ENCODE data around the gene CCL19. TPM values are rescaled to one million over a fixed set of nuclear protein-coding genes. Genes with fewer than 3 reads are reported as not detected.

Gene CCL19
- polyA plus RNA-seq, 1 donor = not detected

DNA sequence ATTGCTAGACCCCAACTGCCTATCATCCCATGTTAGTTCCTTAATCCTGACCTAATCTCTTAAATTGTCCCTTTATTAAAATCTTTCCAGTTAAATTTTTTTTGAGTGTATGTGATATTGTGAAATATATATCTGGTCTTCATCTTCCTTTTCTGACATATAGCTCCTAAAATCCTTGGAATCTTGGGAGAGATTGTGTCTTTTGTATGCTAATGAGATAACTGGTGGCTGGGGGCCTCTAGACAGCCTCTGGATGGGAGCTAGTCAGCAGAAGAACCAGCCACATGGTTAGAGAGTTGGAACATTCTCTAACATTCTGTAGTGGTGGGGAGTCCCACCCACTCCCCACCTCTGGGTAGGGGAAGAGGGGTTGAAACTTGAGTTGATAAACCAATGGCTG, 3.7 kb upstream of the CCL19 start:
- DNase-seq (ENCODE audit: low read depth) = no peak

- no peak for DNase-seq (ENCODE audit: low read depth)
Observed at GRCh38 chr9:34693560-34693959, 2.5 kb upstream of the CCL19 start.

DNA sequence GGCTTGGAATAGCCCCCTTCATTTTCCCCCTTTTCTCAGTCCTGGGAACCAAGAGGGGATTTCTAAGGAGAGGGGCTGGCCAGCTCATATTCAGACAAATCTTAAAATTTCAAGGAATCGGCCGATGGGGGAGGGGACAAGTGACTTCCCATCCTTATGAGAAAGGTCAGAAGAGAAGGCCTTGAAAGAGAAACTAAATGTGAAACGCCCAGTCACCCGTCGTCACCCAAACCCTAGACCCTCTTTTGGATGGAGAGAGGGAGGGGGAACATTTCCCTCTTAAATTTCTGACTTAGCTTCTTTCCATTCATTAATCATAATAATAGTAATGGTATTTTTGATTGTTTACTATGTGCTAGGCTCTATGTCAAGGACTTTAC, 850 bp upstream of the CCL19 start:
- no peak for DNase-seq (ENCODE audit: low read depth)

DNA sequence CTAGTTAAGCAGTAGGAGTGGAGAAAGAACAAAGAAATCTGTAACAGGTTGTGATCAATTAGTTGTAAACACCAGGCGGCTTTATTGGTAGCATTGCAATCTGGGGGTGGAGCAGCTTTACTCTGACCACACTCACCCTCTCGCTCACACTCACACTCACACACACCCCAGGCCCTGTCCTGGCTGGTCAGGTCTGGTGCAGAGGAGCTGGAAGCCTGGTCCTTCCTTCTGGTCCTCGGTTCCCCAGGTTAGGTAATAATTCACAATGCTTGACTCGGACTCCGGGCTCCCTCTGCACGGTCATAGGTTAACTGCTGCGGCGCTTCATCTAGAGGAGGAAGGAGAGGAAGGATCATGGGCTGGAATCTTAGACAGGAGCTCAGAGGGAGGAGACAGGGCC, 1.6 kb downstream of the CCL19 start:
- no peak for DNase-seq (ENCODE audit: low read depth)

- DNase-seq (ENCODE audit: low read depth) = no peak
Observed at GRCh38 chr9:34689116-34689470, 2.0 kb downstream of the CCL19 start.

DNA sequence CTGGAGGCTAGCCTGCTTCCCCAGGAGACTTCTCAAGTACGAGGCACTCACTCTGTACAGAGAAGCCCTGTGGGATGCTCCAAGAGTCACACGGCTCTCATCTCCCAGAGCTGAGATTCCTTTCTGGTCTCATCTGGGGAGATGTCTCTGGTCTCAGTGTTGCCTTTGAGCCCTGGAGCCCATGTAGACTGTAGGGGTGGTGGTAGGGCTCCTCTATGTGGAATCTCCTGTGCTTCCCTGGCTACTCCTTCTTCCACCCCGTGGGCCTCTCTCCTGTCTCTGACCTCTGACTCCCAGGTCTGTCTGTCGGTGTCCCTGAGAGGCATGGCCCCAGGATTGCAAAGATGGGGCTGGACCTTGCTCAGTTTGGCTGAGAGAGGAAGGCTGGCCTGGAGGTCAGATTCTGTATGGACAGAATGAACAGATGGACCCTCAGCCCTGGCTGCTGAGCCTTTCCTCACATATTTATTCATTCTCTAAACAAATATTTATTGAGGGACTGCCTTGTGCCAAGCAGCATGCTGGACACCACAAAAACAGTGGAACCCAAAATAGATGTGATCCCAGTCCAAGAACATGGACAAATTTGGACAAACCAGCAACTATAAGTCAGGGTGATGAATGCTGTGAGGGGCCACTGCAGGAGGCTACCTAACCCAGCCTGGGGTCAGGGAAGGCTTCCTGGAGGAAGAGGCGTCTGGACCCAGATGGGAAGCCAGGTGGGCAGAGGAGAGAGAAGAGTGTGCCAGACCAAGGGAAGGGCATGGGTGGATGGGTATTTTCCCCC, 2.6 kb downstream of the CCL19 start:
- no peak for DNase-seq (ENCODE audit: low read depth)

- no peak for DNase-seq (ENCODE audit: low read depth)
Observed at GRCh38 chr9:34687276-34688030, 3.6 kb downstream of the CCL19 start.

DNA sequence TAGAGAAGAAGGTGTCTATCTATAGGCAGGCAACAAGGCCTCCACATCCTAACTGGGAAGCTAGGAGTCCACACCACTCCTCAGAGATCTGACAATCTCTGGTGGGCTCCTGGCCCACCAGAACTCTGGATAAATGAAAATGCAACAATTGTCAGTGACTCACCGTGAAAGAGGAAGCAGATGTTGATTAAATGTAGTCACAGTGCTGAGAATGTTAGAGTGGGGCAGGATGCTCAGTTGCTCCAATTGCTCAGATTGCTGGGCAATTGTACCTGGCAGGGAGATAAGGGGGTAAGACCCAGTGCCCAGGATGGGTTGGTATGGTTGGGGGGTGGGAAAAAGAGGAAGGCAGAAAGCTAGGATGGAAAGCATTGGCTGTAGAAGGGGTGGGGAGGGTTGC, 4.3 kb downstream of the CCL19 start:
- no peak for DNase-seq (ENCODE audit: low read depth)

- DNase-seq (ENCODE audit: low read depth) = no peak
Observed at GRCh38 chr9:34686231-34686630, 4.8 kb downstream of the CCL19 start.

DNA sequence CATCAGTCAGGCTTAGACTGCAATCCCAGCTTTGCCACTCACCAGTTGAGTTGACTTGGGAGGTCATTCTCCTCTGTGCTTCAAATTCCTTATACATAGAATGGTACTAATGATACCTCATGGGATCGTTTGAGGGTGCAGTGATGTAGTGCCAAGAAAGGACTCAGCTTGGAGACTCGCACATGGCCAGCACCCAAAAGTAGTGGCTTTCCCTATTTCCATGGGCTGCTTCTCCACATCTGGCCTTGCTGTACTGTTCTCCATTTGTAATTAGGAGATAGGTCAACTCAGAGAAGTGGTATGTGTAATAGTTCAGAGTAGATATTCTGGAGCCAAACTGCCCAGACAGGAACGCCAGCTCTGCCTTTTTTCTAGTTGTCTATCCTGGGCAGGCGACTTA, 5.5 kb downstream of the CCL19 start:
- no peak for DNase-seq (ENCODE audit: low read depth)

DNA sequence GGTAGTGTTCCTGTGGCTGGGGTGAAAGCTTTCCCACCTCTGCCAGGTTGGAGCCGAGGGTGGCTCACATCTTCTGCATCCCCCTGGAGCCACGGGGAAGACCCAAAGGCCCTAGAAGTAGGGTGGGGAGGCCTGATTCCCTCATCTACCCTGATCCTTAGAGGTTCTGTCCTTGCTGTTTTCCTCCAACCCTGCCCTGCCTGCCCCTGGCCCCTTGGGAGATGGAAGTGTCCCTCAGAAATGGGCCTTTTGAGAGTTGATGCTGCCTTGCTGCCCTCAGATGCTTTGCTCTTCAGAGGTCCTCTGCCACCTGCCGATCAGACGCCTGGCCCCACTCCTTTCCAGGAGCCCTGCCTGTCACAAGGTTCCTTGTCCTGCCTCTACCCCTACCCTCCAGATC, 6.3 kb downstream of the CCL19 start:
- no peak for DNase-seq (ENCODE audit: low read depth)

DNA sequence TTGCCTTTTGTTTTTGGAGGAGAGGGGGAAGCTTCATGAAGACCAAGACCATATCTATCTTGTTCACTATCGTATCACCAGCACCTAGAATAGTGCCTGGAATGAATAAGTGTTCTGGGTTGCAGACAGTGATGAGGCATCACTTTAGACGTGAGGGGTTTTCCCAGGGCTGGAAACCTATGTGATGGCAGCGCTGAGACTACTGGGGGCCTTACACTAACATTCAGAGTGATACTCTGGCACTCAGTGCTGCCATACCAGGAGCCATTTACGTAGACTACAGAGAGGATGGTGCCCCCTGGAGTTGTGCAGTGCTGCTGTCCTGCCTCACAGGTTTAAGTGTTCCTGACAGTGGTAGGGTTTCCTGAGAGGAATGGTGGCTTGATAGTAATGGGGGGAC, 6.9 kb downstream of the CCL19 start:
- DNase-seq (ENCODE audit: low read depth) = no peak

DNA sequence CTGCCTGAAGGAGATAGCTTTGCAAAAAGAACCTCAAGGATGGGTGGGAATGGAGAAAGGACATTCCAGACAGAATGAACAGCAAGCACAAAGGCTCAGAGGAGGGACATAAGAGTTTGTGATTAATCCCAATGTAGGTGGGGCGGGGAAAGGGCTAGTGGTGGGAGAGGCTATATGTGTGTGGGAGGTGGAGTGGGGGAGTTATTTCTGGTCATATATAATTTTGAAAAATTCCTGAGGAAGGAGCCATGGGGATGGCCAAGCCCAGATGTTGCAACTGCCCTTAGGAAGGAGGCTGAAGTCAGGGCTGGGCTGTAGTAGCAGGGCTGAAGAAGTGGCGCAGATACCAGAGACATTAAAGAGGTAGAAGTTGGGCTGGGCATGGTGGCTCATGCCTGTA, 15.2 kb downstream of the CCL19 start:
- no peak for DNase-seq (ENCODE audit: low read depth)

DNA sequence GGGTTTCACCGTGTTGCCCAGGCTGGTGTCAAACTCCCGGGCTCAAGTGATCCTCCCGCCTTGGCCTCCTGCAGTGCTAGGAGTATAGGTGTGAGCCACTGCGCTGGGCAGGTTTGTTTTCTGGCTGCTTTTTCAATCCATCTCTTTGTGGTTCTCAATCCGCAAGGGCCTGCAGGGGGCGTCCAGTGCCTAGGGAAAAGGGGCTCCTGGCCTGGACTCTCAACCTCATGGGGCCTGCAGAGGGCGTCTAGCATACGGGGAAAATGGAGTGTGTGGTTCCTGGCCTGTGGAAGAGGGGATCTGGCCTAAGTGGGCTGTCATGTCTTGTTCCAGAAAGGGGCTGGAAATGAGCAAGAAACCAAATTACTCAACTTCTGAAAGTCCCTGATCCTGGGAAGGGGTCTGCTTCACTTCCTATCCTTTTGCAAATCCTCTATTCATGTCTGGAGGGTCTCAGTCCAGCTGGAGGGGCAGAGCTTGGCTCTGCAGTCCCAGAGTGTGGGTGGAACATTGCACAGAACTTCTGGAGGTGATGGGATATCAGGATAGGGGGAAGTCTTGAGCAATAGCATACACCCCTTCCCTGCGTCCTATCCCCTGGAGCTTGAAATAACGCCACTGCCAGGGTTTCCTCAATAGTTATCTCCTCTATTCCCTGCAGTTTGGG, 15.9 kb downstream of the CCL19 start:
- no peak for DNase-seq (ENCODE audit: low read depth)

DNA sequence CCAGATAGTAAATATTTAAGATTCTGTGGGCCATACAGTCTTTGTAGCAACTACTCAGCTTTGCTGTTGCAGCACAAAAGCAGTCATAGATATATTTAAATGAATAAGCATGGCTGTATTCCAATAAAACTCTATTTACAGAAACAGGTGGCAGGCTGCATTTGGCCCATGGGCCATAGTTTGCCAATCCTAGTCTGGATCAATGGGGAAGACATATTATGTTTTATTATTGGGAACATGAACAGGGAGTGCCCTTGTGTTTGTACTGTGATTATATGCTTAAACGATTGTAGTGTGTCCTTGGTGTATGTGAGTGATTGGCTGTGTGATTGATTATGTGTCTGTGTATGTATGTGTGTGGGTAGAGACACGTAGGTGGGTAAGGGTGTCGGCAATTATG, 16.6 kb downstream of the CCL19 start:
- DNase-seq (ENCODE audit: low read depth) = no peak

DNA sequence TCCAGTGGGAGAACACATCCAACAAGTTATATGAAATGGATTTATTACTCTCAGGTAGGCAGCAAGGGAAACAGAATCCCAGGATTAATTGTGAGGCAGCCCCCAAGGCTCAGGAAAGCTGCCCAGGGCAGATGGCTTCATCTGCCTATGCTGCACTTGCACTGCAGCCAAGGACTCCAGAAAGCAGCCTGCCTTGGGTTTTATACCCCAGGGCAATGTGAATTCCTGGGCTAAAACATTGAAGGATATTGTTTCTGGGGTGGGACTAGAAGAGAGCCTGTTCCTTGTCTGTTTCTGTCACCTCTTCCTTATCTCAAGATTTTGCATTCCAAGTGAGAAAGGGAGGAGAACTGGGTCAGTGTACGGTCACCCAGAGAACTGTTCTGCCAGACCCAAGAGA, 19.8 kb downstream of the CCL19 start:
- DNase-seq (ENCODE audit: low read depth) = no peak

- DNase-seq (ENCODE audit: low read depth) = no peak
Observed at GRCh38 chr9:34669809-34670562, 21.1 kb downstream of the CCL19 start.

DNA sequence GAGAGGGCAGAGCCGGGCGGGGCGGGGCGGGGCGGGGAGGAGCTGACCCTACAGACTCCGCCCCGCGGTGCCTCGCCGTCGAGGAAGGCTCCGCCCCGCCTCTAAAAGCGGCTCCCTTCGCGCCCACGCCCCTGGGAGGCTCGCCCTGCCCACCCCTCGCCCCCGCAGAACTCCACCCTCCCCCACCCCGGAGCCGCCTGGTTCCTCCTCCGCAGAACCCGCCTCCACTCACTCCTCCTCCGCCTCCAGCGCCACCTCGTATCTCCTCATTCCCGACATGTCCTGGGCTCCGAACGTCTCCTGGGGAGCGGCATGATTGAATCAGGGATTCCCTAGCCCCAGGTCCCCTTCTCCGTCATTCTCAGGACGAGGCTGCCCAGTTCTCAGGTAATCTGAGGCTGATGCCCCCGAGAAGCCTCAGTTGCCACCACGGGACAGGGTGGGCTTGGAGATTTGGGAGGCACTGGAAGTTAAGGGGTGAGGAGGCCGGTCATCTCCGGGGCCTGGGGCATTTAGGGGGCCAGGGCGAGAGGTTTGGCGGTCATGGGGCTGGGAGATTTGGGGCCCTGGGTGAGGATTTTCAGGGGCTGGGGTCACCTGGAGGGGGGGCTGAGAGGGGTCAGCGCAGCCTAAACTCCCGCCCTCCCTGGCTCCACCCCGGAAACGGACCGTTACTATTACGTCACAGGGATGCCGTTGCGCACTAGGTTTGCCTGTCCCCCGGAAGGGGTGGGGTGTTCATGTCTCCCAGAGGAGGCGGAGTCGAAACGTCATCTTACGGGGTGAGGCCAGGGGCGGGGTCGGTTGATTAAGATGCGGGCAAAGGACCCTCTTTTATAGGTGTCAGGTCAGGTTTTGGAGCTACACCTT, 25.5 kb downstream of the CCL19 start:
- DNase-seq (ENCODE audit: low read depth) = peak; percentile 85

- no peak for DNase-seq (ENCODE audit: low read depth)
Observed at GRCh38 chr9:34665067-34665380, 26.1 kb downstream of the CCL19 start.

DNA sequence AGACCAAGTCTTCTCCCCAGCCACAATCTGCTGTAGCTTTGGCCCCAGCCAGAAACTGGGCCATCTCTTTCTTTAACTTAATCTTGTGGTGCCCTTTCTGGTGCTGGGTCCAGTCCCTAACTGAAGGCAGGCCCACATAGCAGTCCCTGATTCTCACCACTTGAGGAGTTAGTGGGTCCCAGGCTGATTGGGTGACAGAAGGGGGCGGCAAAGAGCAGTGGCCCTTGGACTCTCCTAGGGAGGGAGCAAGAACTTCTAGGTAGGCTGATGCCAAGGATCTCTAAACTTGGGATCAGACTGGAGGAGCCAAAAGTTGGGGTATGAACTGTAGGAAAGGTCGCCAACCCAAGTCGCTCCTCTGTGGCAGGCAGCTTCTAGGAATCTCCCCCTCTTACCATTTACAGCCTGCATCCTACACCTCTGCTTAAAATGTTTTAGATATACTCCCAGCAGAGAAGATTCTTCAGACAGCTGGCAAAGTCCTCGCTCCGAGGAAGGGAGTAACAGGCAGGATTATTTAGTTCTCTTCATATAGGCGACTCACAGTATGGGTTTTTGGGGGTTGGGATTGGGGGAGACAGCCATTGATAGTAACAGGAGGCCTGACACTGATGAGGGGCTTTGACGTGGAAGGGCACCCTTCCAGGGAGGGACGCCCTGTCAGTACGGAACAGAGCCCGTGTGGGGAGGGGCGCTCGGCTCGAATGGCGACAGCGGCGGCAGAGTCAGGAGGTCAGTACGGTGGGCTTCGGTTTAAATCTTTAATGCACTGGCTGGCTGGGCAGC, 26.6 kb downstream of the CCL19 start:
- no peak for DNase-seq (ENCODE audit: low read depth)

- no peak for DNase-seq (ENCODE audit: low read depth)
Observed at GRCh38 chr9:34663303-34663605, 27.8 kb downstream of the CCL19 start.

Measured in forelimb muscle (tissue), 1 donor.